Left ventricle myocardium superior (tissue), 1 donor: Measurements from ENCODE around the gene SLC12A9. TPM values are rescaled to one million over a fixed set of nuclear protein-coding genes. Genes with fewer than 3 reads are reported as not detected.
A peak's percentile ranks its signal among the peaks of the same experiment; 100 is the strongest.
"Not testable (repeated sequence)": the region's sequence is repeated elsewhere in the genome, so short reads cannot be mapped to it uniquely, and the experiment has no call there.

ENCODE experiments used
- ATAC-seq: fragments of 200-7000 bp; cut with Tn5 transposase; one replicate; pipeline ENCODE4 v1.9.1; 2020; ENCODE audit warnings: mild to moderate bottlenecking, moderate library complexity
- DNase-seq: peaks from one replicate; pipeline ENCODE4 v3.0.0-alpha.2; 2020
- intact Hi-C: fragments of 100-400 bp; cut with micrococcal nuclease; formaldehyde crosslinking; loops from one replicate; pipeline ENCODE4 v1.11.0; 2022
- total RNA-seq: library from RNA; stranded (reverse); fragmentation: NEBNext Ultra II Directional; extraction: Animal tissue kit (Norgen Biotek cat#: 25700); gene quantifications from one replicate; pipeline ENCODE4 v1.2.1, GENCODE V29; 2021
- donor health status: DM: no; HTN: yes; CAD: no; lungs with severe emphysema.

Gene SLC12A9
- total RNA-seq, 1 donor from 2014 or later: 9.0 TPM

GRCh38 chr7:100892364-100893317 lies 40.1 kb downstream of the SLC12A9 start:
- intact Hi-C loops: no loop called here
- DNase-seq: no peak
- ATAC-seq: no peak

- ATAC-seq (no peak), DNase-seq (no peak)
- intact Hi-C loops: no loop called here
These were observed 40.9 kb downstream of the SLC12A9 start for GRCh38 chr7:100893318-100893895.

- no peak for DNase-seq
- intact Hi-C loops: no loop called here
- no peak for ATAC-seq
These were observed 41.6 kb downstream of the SLC12A9 start for GRCh38 chr7:100893910-100894721.

- ATAC-seq: peak; percentile 4
- intact Hi-C loops: loop anchor here (5.0 kb wide), 1 partner anchor 162 kb away; no protein-coding TSS in a partner anchor
- DNase-seq: peak; percentile 73
These were observed 42.6 kb downstream of the SLC12A9 start for GRCh38 chr7:100894860-100895700.

- ATAC-seq (peak; percentile 19), DNase-seq (no peak)
- intact Hi-C loops: loop anchor here (5.0 kb wide), 1 partner anchor 162 kb away; no protein-coding TSS in a partner anchor
These were observed 43.1 kb downstream of the SLC12A9 start, which contains the start of gene ACHE for GRCh38 chr7:100895701-100895955. TSS of gene ACHE (minus strand) at chr7:100895888. CDS start at chr7:100894232, 1,656 bp downstream.

GRCh38 chr7:100895956-100896731 lies 43.6 kb downstream of the SLC12A9 start:
- intact Hi-C loops: loop anchor here (5.0 kb wide), 1 partner anchor 161 kb away; no protein-coding TSS in a partner anchor
- peak; percentile 50 for DNase-seq
- ATAC-seq: peak; percentile 9

GRCh38 chr7:100896732-100897608 lies 44.5 kb downstream of the SLC12A9 start:
- peak; percentile 75 for DNase-seq
- intact Hi-C loops: loop anchor here (5.0 kb wide), 1 partner anchor 160 kb away; no protein-coding TSS in a partner anchor
- ATAC-seq: peak; percentile 40

GRCh38 chr7:100897772-100898454 lies 45.4 kb downstream of the SLC12A9 start:
- DNase-seq (no peak), ATAC-seq (no peak)
- intact Hi-C loops: loop anchor here (5.0 kb wide), 1 partner anchor 159 kb away; no protein-coding TSS in a partner anchor

- ATAC-seq (no peak), DNase-seq (no peak)
- intact Hi-C loops: loop anchor here (5.0 kb wide), 1 partner anchor 158 kb away; no protein-coding TSS in a partner anchor
These were observed 46.9 kb downstream of the SLC12A9 start for GRCh38 chr7:100899432-100899831.

GRCh38 chr7:100900978-100901377 lies 48.5 kb downstream of the SLC12A9 start:
- ATAC-seq (no peak), DNase-seq (no peak)
- intact Hi-C loops: no loop called here

GRCh38 chr7:100901921-100902332 lies 49.4 kb downstream of the SLC12A9 start:
- intact Hi-C loops: no loop called here
- ATAC-seq: no peak
- no peak for DNase-seq

- ATAC-seq: no peak
- DNase-seq: no peak
- intact Hi-C loops: no loop called here
These were observed 50.1 kb downstream of the SLC12A9 start for GRCh38 chr7:100902638-100903037.

GRCh38 chr7:100908512-100908911 lies 56.0 kb downstream of the SLC12A9 start:
- ATAC-seq (no peak), DNase-seq (no peak)
- intact Hi-C loops: no loop called here

- intact Hi-C loops, ATAC-seq, DNase-seq: not testable (repeated sequence)
These were observed 57.9 kb downstream of the SLC12A9 start for GRCh38 chr7:100910443-100910842.

GRCh38 chr7:100911484-100911883 lies 59.0 kb downstream of the SLC12A9 start:
- no peak for ATAC-seq
- intact Hi-C loops: no loop called here
- no peak for DNase-seq

- ATAC-seq (peak; percentile 21), DNase-seq (no peak)
- intact Hi-C loops: no loop called here
These were observed 61.8 kb downstream of the SLC12A9 start for GRCh38 chr7:100914208-100914878.
